Right ventricle myocardium superior (tissue), 1 donor: ENCODE measurements around the gene RSKR. TPM values are rescaled to one million over a fixed set of nuclear protein-coding genes. Genes with fewer than 3 reads are reported as not detected.
A peak's percentile ranks its signal among the peaks of the same experiment; 100 is the strongest.
"Not testable (repeated sequence)": the region's sequence is repeated elsewhere in the genome, so short reads cannot be mapped to it uniquely, and the experiment has no call there.

Source experiments
- ATAC-seq: fragments of 200-7000 bp; cut with Tn5 transposase; one replicate; pipeline ENCODE4 v1.9.1; 2020; ENCODE audit warnings: mild to moderate bottlenecking; ENCODE audit not compliant: poor library complexity
- DNase-seq: peaks from one replicate; pipeline ENCODE4 v3.0.0-alpha.2; 2020
- intact Hi-C: fragments of 100-400 bp; cut with DNase I; formaldehyde crosslinking; loops from one replicate; pipeline ENCODE4 v1.11.2; 2022
- long read RNA-seq: library from polyadenylated mRNA; unstranded; transcript quantifications from one replicate; pipeline ENCODE4 v2.0.0, GENCODE V29; 2021
- total RNA-seq: library from RNA; stranded (reverse); fragmentation: NEBNext Ultra II Directional; extraction: Animal tissue kit (Norgen Biotek cat#: 25700); gene quantifications from one replicate; pipeline ENCODE4 v1.2.1, GENCODE V29; 2021
- donor health status: DM: no; HTN: yes; CAD: no; lungs with severe emphysema.

The RSKR gene
- 4.8 TPM for total RNA-seq
- long read RNA-seq: 0 reads

GRCh38 chr17:28613931-28614381 lies at the start of gene RSKR:
Gene RSKR, minus strand, starts transcription at chr17:28614185. Its CDS starts 24 bp downstream, at chr17:28614161.
- no peak for DNase-seq
- ATAC-seq: no peak
- intact Hi-C loops: loop anchor here (5.0 kb wide), 2 partner anchors 67 to 117 kb away; no protein-coding TSS in a partner anchor

- no peak for ATAC-seq
- no peak for DNase-seq
- intact Hi-C loops: no loop called here
Observed at GRCh38 chr17:28663723-28664122, 49.7 kb upstream of the RSKR start.

GRCh38 chr17:28662527-28662829 lies 48.5 kb upstream of the RSKR start:
- ATAC-seq: no peak
- no peak for DNase-seq
- intact Hi-C loops: no loop called here

- DNase-seq: peak; percentile 94
- intact Hi-C loops: no loop called here
- peak; percentile 98 for ATAC-seq
Observed at GRCh38 chr17:28661635-28662526, 47.9 kb upstream of the RSKR start, which contains the start of the genes SDF2 and SUPT6H. Gene SDF2, minus strand, starts transcription at chr17:28661906. Its CDS starts 30 bp downstream, at chr17:28661876. Gene SUPT6H, plus strand, starts transcription at chr17:28662205. Its CDS starts 11,197 bp downstream, at chr17:28673402.

GRCh38 chr17:28659497-28659881 lies 45.5 kb upstream of the RSKR start:
- ATAC-seq, intact Hi-C loops, DNase-seq: not testable (repeated sequence)

GRCh38 chr17:28658766-28659496 lies 44.9 kb upstream of the RSKR start:
- intact Hi-C loops, DNase-seq, ATAC-seq: not testable (repeated sequence)

GRCh38 chr17:28658342-28658741 lies 44.4 kb upstream of the RSKR start:
- ATAC-seq, intact Hi-C loops, DNase-seq: not testable (repeated sequence)

- intact Hi-C loops: no loop called here
- ATAC-seq (no peak), DNase-seq (no peak)
Observed at GRCh38 chr17:28657756-28658155, 43.8 kb upstream of the RSKR start.

- ATAC-seq (no peak), DNase-seq (no peak)
- intact Hi-C loops: no loop called here
Observed at GRCh38 chr17:28655160-28655559, 41.2 kb upstream of the RSKR start.

- DNase-seq: peak; percentile 50
- intact Hi-C loops: no loop called here
Observed at GRCh38 chr17:28648698-28649097, 34.7 kb upstream of the RSKR start.

GRCh38 chr17:28646039-28646754 lies 32.2 kb upstream of the RSKR start:
- intact Hi-C loops: no loop called here
- DNase-seq: no peak
- no peak for ATAC-seq

More at GRCh38 chr17:28648698-28649097, 34.7 kb upstream of the RSKR start:
- peak; percentile 28 for ATAC-seq

- intact Hi-C loops: no loop called here
- no peak for DNase-seq
- ATAC-seq: no peak
Observed at GRCh38 chr17:28645576-28645939, 31.6 kb upstream of the RSKR start.

- peak; percentile 98 for DNase-seq
- intact Hi-C loops: no loop called here
- ATAC-seq: peak; percentile 98
Observed at GRCh38 chr17:28644787-28645575, 31.0 kb upstream of the RSKR start, which contains the start of gene BLTP2. Gene BLTP2, minus strand, starts transcription at chr17:28645158. Its CDS starts 102 bp downstream, at chr17:28645056.

- DNase-seq (peak; percentile 63), ATAC-seq (peak; percentile 2)
- intact Hi-C loops: no loop called here
Observed at GRCh38 chr17:28643983-28644786, 30.2 kb upstream of the RSKR start.

GRCh38 chr17:28641579-28641978 lies 27.6 kb upstream of the RSKR start:
- intact Hi-C loops: no loop called here
- no peak for ATAC-seq

GRCh38 chr17:28635506-28635905 lies 21.5 kb upstream of the RSKR start:
- ATAC-seq (no peak), DNase-seq (no peak)
- intact Hi-C loops: no loop called here

More at GRCh38 chr17:28641579-28641978, 27.6 kb upstream of the RSKR start:
- DNase-seq: no peak

- ATAC-seq: no peak
Observed at GRCh38 chr17:28634206-28634865, 20.4 kb upstream of the RSKR start.

More at GRCh38 chr17:28634206-28634865, 20.4 kb upstream of the RSKR start:
- no peak for DNase-seq
- intact Hi-C loops: no loop called here
